Fibroblast of the aortic adventitia (primary cell): ENCODE measurements around the gene JUP. TPM values are rescaled to one million over a fixed set of nuclear protein-coding genes. Genes with fewer than 3 reads are reported as not detected.

Source experiments
- DNase-seq: peaks from one replicate; pipeline ENCODE4 v3.0.0-alpha.2; 2010; ENCODE audit warnings: low read depth
- H3K4me3 ChIP-seq: 2 replicates; pipeline ENCODE4 v1.5.1; 2011; ENCODE audit warnings: low read depth, mild to moderate bottlenecking, control low read depth, low read length, moderate library complexity
- CTCF ChIP-seq: IDR thresholded peaks from 2 replicates; pipeline ENCODE4 v1.5.1; 2011; ENCODE audit warnings: mild to moderate bottlenecking, low read length, control low read depth, inconsistent platforms; ENCODE audit not compliant: insufficient read depth
- total RNA-seq: library from RNA; depleted of rRNA; stranded (reverse); fragments of >200 nt; gene quantifications from 2 replicates; pipeline ENCODE4 v1.2.3, GENCODE V29; 2012; ENCODE audit warnings: low replicate concordance

Gene JUP
- total RNA-seq, 1 donor, result 8.9 TPM

GRCh38 chr17:41806685-41807445, 20.4 kb upstream of the JUP start:
- no peak for DNase-seq

GRCh38 chr17:41803049-41804020, 16.8 kb upstream of the JUP start:
- no peak for TF ChIP-seq CTCF
- H3K4me3 ChIP-seq, result no peak overlapping the region
- no peak for DNase-seq

More at GRCh38 chr17:41806685-41807445, 20.4 kb upstream of the JUP start:
- no peak for TF ChIP-seq CTCF
- H3K4me3 ChIP-seq, result no peak overlapping the region

GRCh38 chr17:41801374-41802271, 15.1 kb upstream of the JUP start:
- no peak overlapping the region for H3K4me3 ChIP-seq
- peak; percentile 79 for DNase-seq
- peak; percentile 98 for TF ChIP-seq CTCF

GRCh38 chr17:41800601-41801373, 14.3 kb upstream of the JUP start:
- no peak overlapping the region for H3K4me3 ChIP-seq
- TF ChIP-seq CTCF, result no peak
- peak; percentile 59 for DNase-seq

- no peak for TF ChIP-seq CTCF
- no peak overlapping the region for H3K4me3 ChIP-seq
- no peak for DNase-seq
These were observed 12.9 kb upstream of the JUP start for GRCh38 chr17:41799366-41799765.
